Panc1 (cell line): ENCODE measurements around the gene TADA1. TPM values are rescaled to one million over a fixed set of nuclear protein-coding genes. Genes with fewer than 3 reads are reported as not detected.

Source experiments
- ATAC-seq: fragments of 200-7000 bp; cut with Tn5 transposase; 2 replicates; pipeline ENCODE4 v1.9.1; 2020; ENCODE audit warnings: mild to moderate bottlenecking, moderate library complexity
- BruUV-seq: library from RNA; stranded (reverse); fragments of 400-500 nt; replicated peaks from 2 replicates; lab custom pipeline; 2021; lab: Mats Ljungman, UMichigan
- CTCF ChIA-PET: fragments of 300-600 bp; sonication (Branson Sonifier 250); formaldehyde crosslinking; loops from one replicate; lab custom pipeline; 2022; ENCODE audit warnings: antibody characterized with exemption; lab: Charles Lee
- POLR2A ChIA-PET: fragments of 300-600 bp; sonication (Branson Sonifier 250); formaldehyde crosslinking; loops from one replicate; lab custom pipeline; 2022; ENCODE audit warnings: antibody characterized with exemption; lab: Charles Lee
- DNase-seq: peaks from one replicate; pipeline ENCODE4 v3.0.0-alpha.2; 2010; ENCODE audit warnings: low read depth, low spot score
- H3K27ac ChIP-seq: 2 replicates; pipeline ENCODE4 v1.5.1; 2011; ENCODE audit warnings: mild to moderate bottlenecking, low read length, inconsistent platforms
- H3K27me3 ChIP-seq: fragments of 200-500 bp; sonication (Bioruptor generic); 2 replicates; pipeline ENCODE4 v1.6.0; 2014; ENCODE audit warnings: low read length, inconsistent platforms; ENCODE audit not compliant: control insufficient read depth, insufficient read depth
- H3K36me3 ChIP-seq: fragments of 200-500 bp; sonication (Bioruptor generic); 2 replicates; pipeline ENCODE4 v1.5.1; 2014; ENCODE audit warnings: inconsistent platforms, mild to moderate bottlenecking, low read length, moderate library complexity; ENCODE audit not compliant: control insufficient read depth, insufficient read depth
- H3K4me1 ChIP-seq: 2 replicates; pipeline ENCODE4 v1.5.1; 2011; ENCODE audit warnings: inconsistent platforms, mild to moderate bottlenecking, low read length, moderate library complexity; ENCODE audit not compliant: control insufficient read depth, insufficient read depth
- H3K4me3 ChIP-seq, 2 experiments: 2 replicates each; pipeline ENCODE4 v1.5.1; 2011 to 2012; ENCODE audit warnings: low read depth in 2 of 2, low read length in 2 of 2, mild to moderate bottlenecking in 2 of 2, inconsistent platforms in 1 of 2, moderate library complexity in 1 of 2
- H3K9me3 ChIP-seq: fragments of 200-500 bp; sonication (Bioruptor generic); 2 replicates; pipeline ENCODE4 v1.5.1; 2014; ENCODE audit warnings: low read depth, mild to moderate bottlenecking, inconsistent platforms, low read length, moderate library complexity; ENCODE audit not compliant: control insufficient read depth, insufficient read depth
- POLR2AphosphoS5 ChIP-seq: IDR thresholded peaks from 2 replicates; pipeline ENCODE4 v1.6.1; 2012; ENCODE audit warnings: mild to moderate bottlenecking, low read depth, low read length, moderate library complexity
- SIN3A ChIP-seq: IDR thresholded peaks from 2 replicates; pipeline ENCODE4 v1.6.1; 2012; ENCODE audit warnings: low read depth, mild to moderate bottlenecking, low read length, moderate library complexity, borderline replicate concordance; ENCODE audit not compliant: insufficient read depth
- TCF7L2 ChIP-seq: IDR thresholded peaks from 2 replicates; pipeline ENCODE4 v1.6.1; 2011; ENCODE audit warnings: mild to moderate bottlenecking, low read depth, low read length, inconsistent platforms
- in situ Hi-C: cut with HindIII; loops from 2 replicates; pipeline ENCODE4 v1.10.0; 2016; ENCODE audit warnings: low sequenced_read_pairs, low pct_unique_long_range_greater_than_20kb
- intact Hi-C: fragments of 100-400 bp; cut with micrococcal nuclease; formaldehyde crosslinking; loops from one replicate; pipeline ENCODE4 v1.10.0; 2022; ENCODE audit not compliant: unreplicated experiment
- total RNA-seq: library from RNA; stranded (reverse); gene quantifications from one replicate; pipeline ENCODE4 v1.2.1, GENCODE V29; 2021; ENCODE audit not compliant: unreplicated experiment
- TF ChIP-seq, protein P1 (sequence below): fragments of 450-650 bp; IDR thresholded peaks from 2 replicates; pipeline ENCODE4 v1.5.1; 2017; ENCODE audit warnings: mild to moderate bottlenecking
- TF ChIP-seq, protein P2 (sequence below), 2 experiments: IDR thresholded peaks; 2 replicates each; pipeline ENCODE4 v1.6.1; 2011 to 2012; ENCODE audit warnings: low read depth in 2 of 2, control low read depth in 1 of 2, low read length in 1 of 2, mild to moderate bottlenecking in 1 of 2, moderate library complexity in 1 of 2; ENCODE audit not compliant: insufficient read depth in 1 of 2

Gene TADA1
- total RNA-seq, 1 experiment from 2014 or later, result 12.3 TPM

DNA sequence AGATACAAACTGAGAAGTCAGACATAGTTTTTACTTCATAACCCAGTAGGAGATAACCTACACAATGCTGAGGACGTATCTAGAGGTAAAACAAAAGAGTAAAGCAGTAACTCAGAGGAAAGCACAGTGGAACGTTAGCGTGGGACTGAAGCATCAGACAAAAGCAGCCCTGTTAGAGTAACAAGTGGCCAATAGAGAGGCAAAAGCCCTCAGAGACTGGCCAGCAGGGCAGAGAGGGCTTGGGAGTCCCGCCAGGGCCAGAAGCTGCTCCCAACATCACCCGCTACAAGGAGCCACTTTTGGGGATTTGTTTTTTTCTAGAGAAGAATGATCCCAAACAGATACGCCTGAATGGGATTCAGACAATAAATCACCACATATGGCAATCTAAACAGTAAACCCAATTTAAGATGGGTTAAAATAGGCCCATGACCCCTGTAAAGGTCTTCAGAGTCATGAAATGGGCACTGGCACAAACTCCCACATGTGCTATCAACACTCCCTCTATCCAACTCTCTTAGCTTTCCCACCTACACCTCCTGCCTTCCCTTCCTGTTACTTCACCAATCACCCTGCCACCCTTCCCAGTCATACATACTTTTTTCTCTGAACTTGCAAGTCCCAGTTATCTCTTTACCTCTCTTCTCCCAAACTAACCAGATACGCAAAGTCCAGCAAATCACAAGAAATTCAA is 17.2 kb downstream of the TADA1 start:
- peaks cover 50% of the 10 kb centered on the region for H3K36me3 ChIP-seq
- H3K27me3 ChIP-seq, result no peaks in the 10 kb centered on the region
- H3K9me3 ChIP-seq, result no peaks in the 10 kb centered on the region
- ChIA-PET CTCF (no interaction called here), POLR2A (no interaction called here)
- ATAC-seq, result no peak
- no TSS peak for BruUV-seq
- no peak overlapping the region for H3K4me3 ChIP-seq
- in situ Hi-C loops, result no loop called here
- no peak overlapping the region for H3K27ac ChIP-seq
- H3K4me1 ChIP-seq, result no peaks in the 10 kb centered on the region
- TF ChIP-seq TCF7L2, result no peak
- TF ChIP-seq, protein P1, sequence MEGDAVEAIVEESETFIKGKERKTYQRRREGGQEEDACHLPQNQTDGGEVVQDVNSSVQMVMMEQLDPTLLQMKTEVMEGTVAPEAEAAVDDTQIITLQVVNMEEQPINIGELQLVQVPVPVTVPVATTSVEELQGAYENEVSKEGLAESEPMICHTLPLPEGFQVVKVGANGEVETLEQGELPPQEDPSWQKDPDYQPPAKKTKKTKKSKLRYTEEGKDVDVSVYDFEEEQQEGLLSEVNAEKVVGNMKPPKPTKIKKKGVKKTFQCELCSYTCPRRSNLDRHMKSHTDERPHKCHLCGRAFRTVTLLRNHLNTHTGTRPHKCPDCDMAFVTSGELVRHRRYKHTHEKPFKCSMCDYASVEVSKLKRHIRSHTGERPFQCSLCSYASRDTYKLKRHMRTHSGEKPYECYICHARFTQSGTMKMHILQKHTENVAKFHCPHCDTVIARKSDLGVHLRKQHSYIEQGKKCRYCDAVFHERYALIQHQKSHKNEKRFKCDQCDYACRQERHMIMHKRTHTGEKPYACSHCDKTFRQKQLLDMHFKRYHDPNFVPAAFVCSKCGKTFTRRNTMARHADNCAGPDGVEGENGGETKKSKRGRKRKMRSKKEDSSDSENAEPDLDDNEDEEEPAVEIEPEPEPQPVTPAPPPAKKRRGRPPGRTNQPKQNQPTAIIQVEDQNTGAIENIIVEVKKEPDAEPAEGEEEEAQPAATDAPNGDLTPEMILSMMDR, result no peak
- TF ChIP-seq, protein P2, sequence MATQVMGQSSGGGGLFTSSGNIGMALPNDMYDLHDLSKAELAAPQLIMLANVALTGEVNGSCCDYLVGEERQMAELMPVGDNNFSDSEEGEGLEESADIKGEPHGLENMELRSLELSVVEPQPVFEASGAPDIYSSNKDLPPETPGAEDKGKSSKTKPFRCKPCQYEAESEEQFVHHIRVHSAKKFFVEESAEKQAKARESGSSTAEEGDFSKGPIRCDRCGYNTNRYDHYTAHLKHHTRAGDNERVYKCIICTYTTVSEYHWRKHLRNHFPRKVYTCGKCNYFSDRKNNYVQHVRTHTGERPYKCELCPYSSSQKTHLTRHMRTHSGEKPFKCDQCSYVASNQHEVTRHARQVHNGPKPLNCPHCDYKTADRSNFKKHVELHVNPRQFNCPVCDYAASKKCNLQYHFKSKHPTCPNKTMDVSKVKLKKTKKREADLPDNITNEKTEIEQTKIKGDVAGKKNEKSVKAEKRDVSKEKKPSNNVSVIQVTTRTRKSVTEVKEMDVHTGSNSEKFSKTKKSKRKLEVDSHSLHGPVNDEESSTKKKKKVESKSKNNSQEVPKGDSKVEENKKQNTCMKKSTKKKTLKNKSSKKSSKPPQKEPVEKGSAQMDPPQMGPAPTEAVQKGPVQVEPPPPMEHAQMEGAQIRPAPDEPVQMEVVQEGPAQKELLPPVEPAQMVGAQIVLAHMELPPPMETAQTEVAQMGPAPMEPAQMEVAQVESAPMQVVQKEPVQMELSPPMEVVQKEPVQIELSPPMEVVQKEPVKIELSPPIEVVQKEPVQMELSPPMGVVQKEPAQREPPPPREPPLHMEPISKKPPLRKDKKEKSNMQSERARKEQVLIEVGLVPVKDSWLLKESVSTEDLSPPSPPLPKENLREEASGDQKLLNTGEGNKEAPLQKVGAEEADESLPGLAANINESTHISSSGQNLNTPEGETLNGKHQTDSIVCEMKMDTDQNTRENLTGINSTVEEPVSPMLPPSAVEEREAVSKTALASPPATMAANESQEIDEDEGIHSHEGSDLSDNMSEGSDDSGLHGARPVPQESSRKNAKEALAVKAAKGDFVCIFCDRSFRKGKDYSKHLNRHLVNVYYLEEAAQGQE (IDR thresholded peaks at IDR 0.05; ENCODE audit: insufficient read depth in 1 of 2, low read depth in 2 of 2, low read length in 1 of 2), result no peak
- TF ChIP-seq POLR2AphosphoS5, result no peak
- no peak for TF ChIP-seq SIN3A
- DNase-seq, result no peak
- intact Hi-C loops, result no loop called here

DNA sequence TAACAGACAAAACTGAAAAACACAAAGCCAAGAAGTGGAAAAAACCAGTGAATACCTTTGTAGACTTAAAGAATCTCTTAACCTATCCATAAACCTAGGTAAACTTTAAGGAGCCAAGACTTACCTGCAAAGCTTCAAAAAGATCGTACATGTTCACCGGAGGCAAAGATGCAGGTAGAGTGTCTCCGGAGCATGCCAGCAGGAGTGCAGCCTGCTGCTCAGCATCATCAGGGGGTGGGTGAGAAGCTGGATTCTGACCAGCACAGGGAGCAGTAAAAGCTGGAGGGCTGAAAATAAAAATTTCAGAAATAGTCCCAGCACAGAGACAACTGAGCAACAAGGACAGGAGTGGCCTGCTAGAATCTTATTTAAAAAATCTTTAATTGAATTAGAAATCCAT is 18.1 kb downstream of the TADA1 start:
- ChIA-PET POLR2A (no interaction called here), CTCF (no interaction called here)
- Histone ChIP-seq H3K36me3 (peaks cover 52% of the 10 kb centered on the region), H3K27ac (no peak overlapping the region), H3K4me1 (no peaks in the 10 kb centered on the region), H3K4me3 (no peak overlapping the region), H3K9me3 (no peaks in the 10 kb centered on the region), H3K27me3 (no peaks in the 10 kb centered on the region)
- in situ Hi-C loops (no loop called here), intact Hi-C loops (no loop called here)
- TF ChIP-seq SIN3A, result no peak
- no peak for TF ChIP-seq POLR2AphosphoS5
- no peak for TF ChIP-seq TCF7L2
- TF ChIP-seq, protein P2 (IDR thresholded peaks at IDR 0.05; ENCODE audit: insufficient read depth in 1 of 2, low read depth in 2 of 2, low read length in 1 of 2), result no peak
- TF ChIP-seq, protein P1, result no peak
- DNase-seq, result no peak
- no TSS peak for BruUV-seq
- no peak for ATAC-seq
